IMR-90 (cell line): ENCODE measurements around the gene GNG2. TPM values are rescaled to one million over a fixed set of nuclear protein-coding genes. Genes with fewer than 3 reads are reported as not detected.

Experiments
- ATAC-seq: fragments of 200-7000 bp; cut with Tn5 transposase; 2 replicates; pipeline ENCODE4 v1.9.1; 2020; ENCODE audit warnings: low read depth, mild to moderate bottlenecking, moderate library complexity
- BruUV-seq: library from RNA; stranded (reverse); fragments of 400-500 nt; replicated peaks from 2 replicates; lab custom pipeline; 2021; lab: Mats Ljungman, UMichigan
- CTCF ChIA-PET: fragments of 300-600 bp; formaldehyde crosslinking; extraction: SDS; loops from one replicate; lab custom pipeline; 2021; ENCODE audit warnings: antibody characterized with exemption; lab: Yijun Ruan, JAX
- POLR2A ChIA-PET: fragments of 300-600 bp; sonication (Branson Sonifier 250); formaldehyde crosslinking; loops from one replicate; lab custom pipeline; 2022; ENCODE audit warnings: antibody characterized with exemption; ENCODE audit not compliant: unreplicated experiment; lab: Charles Lee
- DNase-seq: peaks from one replicate; pipeline ENCODE4 v3.0.0; 2013
- H2AFZ ChIP-seq: replicated peaks from 2 replicates; pipeline ENCODE3; 2013; ENCODE audit warnings: low read length, mild to moderate bottlenecking; ENCODE audit not compliant: poor library complexity
- H2AK5ac ChIP-seq: 2 replicates; pipeline ENCODE4 v1.6.1; 2013; ENCODE audit warnings: low read depth, low read length, inconsistent platforms
- H2AK9ac ChIP-seq: replicated peaks from 2 replicates; pipeline ENCODE3; 2013; ENCODE audit warnings: mild to moderate bottlenecking, low read depth, low read length, moderate library complexity; ENCODE audit not compliant: poor library complexity
- H2BK120ac ChIP-seq: 2 replicates; pipeline ENCODE4 v1.6.1; 2013; ENCODE audit warnings: low read depth, low read length, inconsistent platforms
- H2BK15ac ChIP-seq: 3 replicates; pipeline ENCODE4 v1.6.1; 2013; ENCODE audit warnings: low read depth, low read length, inconsistent platforms
- H2BK20ac ChIP-seq: 2 replicates; pipeline ENCODE4 v1.6.1; 2013; ENCODE audit warnings: low read depth, mild to moderate bottlenecking, inconsistent platforms, low read length, moderate library complexity
- H2BK5ac ChIP-seq: 2 replicates; pipeline ENCODE4 v1.6.1; 2013; ENCODE audit warnings: mild to moderate bottlenecking, low read depth, low read length, inconsistent platforms; ENCODE audit not compliant: poor library complexity, severe bottlenecking
- H3K14ac ChIP-seq: replicated peaks from 2 replicates; pipeline ENCODE4 v1.6.1; 2013; ENCODE audit warnings: low read depth, low read length, inconsistent platforms
- H3K18ac ChIP-seq: 2 replicates; pipeline ENCODE4 v1.6.1; 2013; ENCODE audit warnings: low read depth, low read length, control low read depth
- H3K23ac ChIP-seq: 2 replicates; pipeline ENCODE4 v1.6.1; 2013; ENCODE audit warnings: low read depth, low read length, inconsistent platforms
- H3K27ac ChIP-seq: 2 replicates; pipeline ENCODE4 v1.5.1; 2013; ENCODE audit warnings: mild to moderate bottlenecking, control low read depth, low read length; ENCODE audit not compliant: insufficient read depth
- H3K27me3 ChIP-seq: 2 replicates; pipeline ENCODE4 v1.6.1; 2013; ENCODE audit warnings: low read length; ENCODE audit not compliant: control insufficient read depth, insufficient read depth
- H3K36me3 ChIP-seq: 2 replicates; pipeline ENCODE4 v1.6.1; 2013; ENCODE audit warnings: low read length, mixed read lengths; ENCODE audit not compliant: control insufficient read depth, insufficient read depth
- H3K4ac ChIP-seq: 2 replicates; pipeline ENCODE4 v1.6.1; 2013; ENCODE audit warnings: low read depth, low read length, inconsistent platforms
- H3K4me1 ChIP-seq: 2 replicates; pipeline ENCODE4 v1.6.1; 2013; ENCODE audit warnings: low read length, mixed read lengths; ENCODE audit not compliant: control insufficient read depth, insufficient read depth
- H3K4me2 ChIP-seq: 2 replicates; pipeline ENCODE4 v1.6.1; 2013; ENCODE audit warnings: low read depth, mild to moderate bottlenecking, control low read depth, low read length, moderate library complexity
- H3K4me3 ChIP-seq: 2 replicates; pipeline ENCODE4 v1.5.1; 2013; ENCODE audit warnings: low read depth, mild to moderate bottlenecking, control low read depth, low read length, moderate library complexity; ENCODE audit not compliant: insufficient read depth
- H3K56ac ChIP-seq: 2 replicates; pipeline ENCODE4 v1.6.1; 2013; ENCODE audit warnings: low read length, inconsistent platforms; ENCODE audit not compliant: insufficient read depth; ENCODE audit errors: extremely low read depth
- H3K79me1 ChIP-seq, 2 experiments: 2 replicates each; pipeline ENCODE4 v1.6.1; 2013; ENCODE audit warnings: low read length in 2 of 2, inconsistent platforms in 1 of 2, low read depth in 1 of 2
- H3K9ac ChIP-seq: 2 replicates; pipeline ENCODE4 v1.6.1; 2013; ENCODE audit warnings: low read depth, low read length, control low read depth
- H3K9me1 ChIP-seq: 2 replicates; pipeline ENCODE4 v1.6.1; 2013; ENCODE audit warnings: low read length, inconsistent platforms; ENCODE audit not compliant: insufficient read depth
- H3K9me3 ChIP-seq: 2 replicates; pipeline ENCODE4 v1.6.1; 2013; ENCODE audit warnings: low read length; ENCODE audit not compliant: control insufficient read depth, insufficient read depth
- H4K20me1 ChIP-seq: 2 replicates; pipeline ENCODE4 v1.6.1; 2013; ENCODE audit warnings: low read length, inconsistent platforms; ENCODE audit not compliant: insufficient read depth
- H4K5ac ChIP-seq: 2 replicates; pipeline ENCODE4 v1.6.1; 2013; ENCODE audit warnings: mild to moderate bottlenecking, low read depth, low read length, control low read depth
- H4K8ac ChIP-seq, 2 experiments: 2 replicates each; pipeline ENCODE4 v1.6.1; 2013; ENCODE audit warnings: low read depth in 2 of 2, low read length in 2 of 2, control low read depth in 1 of 2, inconsistent platforms in 1 of 2
- H4K91ac ChIP-seq: 2 replicates; pipeline ENCODE4 v1.6.1; 2013; ENCODE audit warnings: low read depth, low read length, inconsistent platforms; ENCODE audit not compliant: insufficient read depth
- BHLHE40 ChIP-seq: fragments of 150-350 bp; IDR thresholded peaks from 2 replicates; pipeline ENCODE4 v1.6.1; 2016; ENCODE audit warnings: mild to moderate bottlenecking, low read depth, low read length
- NFE2L2 ChIP-seq: fragments of 150-350 bp; IDR thresholded peaks from 2 replicates; pipeline ENCODE4 v1.6.1; 2016; ENCODE audit warnings: low read depth, mild to moderate bottlenecking, low read length
- RAD21 ChIP-seq: IDR thresholded peaks from 2 replicates; pipeline ENCODE4 v1.6.1; 2012; ENCODE audit warnings: low read length, improper control_type of control experiment
- WGBS, 2 experiments: methylation state at CpG; one replicate each; pipeline versions ENCODE4 v1.1.5 to v1.1.7; 2013; ENCODE audit warnings: missing lambda C conversion rate in 2 of 2; ENCODE audit not compliant: insufficient read length in 1 of 2; ENCODE audit errors: extremely low coverage in 2 of 2; 5-methylcytosine and 5-hydroxymethylcytosine counted together
- dilution Hi-C: fragments of 300-500 bp; cut with HindIII; formaldehyde crosslinking; loops from one replicate; pipeline ENCODE4 v1.14.3; 2018; ENCODE audit warnings: low sequenced_read_pairs; ENCODE audit not compliant: unreplicated experiment
- in situ Hi-C: fragments of 300-500 bp; cut with MboI; formaldehyde crosslinking; loops from 3 replicates; pipeline ENCODE4 v1.14.3; 2019; ENCODE audit warnings: low sequenced_read_pairs, inconsistent platforms, mixed read lengths
- intact Hi-C: fragments of 100-400 bp; cut with micrococcal nuclease; formaldehyde crosslinking; loops from 2 replicates; pipeline ENCODE4 v1.10.0; 2022
- polyA plus RNA-seq, 3 experiments: library from polyadenylated mRNA; depleted of rRNA; stranded (reverse); fragments of >200 nt; gene quantifications; 2 replicates each; pipeline ENCODE4 v1.2.3, GENCODE V29; 2012; ENCODE audit warnings: low replicate concordance in 1 of 3
- total RNA-seq: library from RNA; depleted of rRNA; stranded (reverse); fragments of >200 nt; gene quantifications from 2 replicates; pipeline ENCODE4 v1.2.3, GENCODE V29; 2012

Gene GNG2
- total and polyA plus RNA-seq, 2 of the 4 experiments (the other 2 are of a cell fraction): 13.1 to 14.6 TPM

DNA sequence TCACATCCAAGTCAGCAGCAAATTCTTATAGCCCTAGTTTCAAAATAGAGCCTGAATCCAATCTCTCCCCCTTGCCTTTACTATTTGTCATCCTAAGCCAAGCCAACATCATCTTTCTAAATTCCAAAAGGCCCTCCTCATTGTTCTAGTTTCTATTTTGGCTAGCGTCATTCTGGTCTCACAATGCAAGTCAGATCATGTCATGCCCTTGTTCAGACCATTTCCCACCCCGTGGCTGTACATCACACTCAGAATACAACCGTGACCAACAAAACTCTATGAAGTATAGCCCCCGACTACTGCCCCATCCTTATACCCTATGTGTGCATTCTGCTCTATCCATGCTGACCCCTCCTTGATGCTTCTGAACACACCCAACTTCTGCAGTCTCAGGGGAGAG is 12.3 kb upstream of the GNG2 start:
- Histone ChIP-seq H2AK5ac (no peak overlapping the region), H3K4me2 (no peak overlapping the region), H3K4ac (no peak overlapping the region), H4K20me1 (no peaks in the 10 kb centered on the region), H3K9me1 (peaks cover 8% of the 10 kb centered on the region), H3K23ac (no peak overlapping the region), H3K27me3 (no peaks in the 10 kb centered on the region), H2AK9ac (no peak overlapping the region), H3K56ac (no peak overlapping the region), H3K9ac (no peak overlapping the region), H2BK20ac (no peak overlapping the region), H4K5ac (no peak overlapping the region), H2BK120ac (no peak overlapping the region), H2BK5ac (no peak overlapping the region), H3K4me1 (peaks cover 8% of the 10 kb centered on the region), H3K4me3 (no peak overlapping the region), H4K91ac (no peak overlapping the region), H3K14ac (no peak overlapping the region), H3K18ac (no peak overlapping the region), H3K27ac (no peak overlapping the region), H2AFZ (no peak overlapping the region), H4K8ac (no peak overlapping the region), H3K79me1 (no peaks in the 10 kb centered on the region), H3K36me3 (no peaks in the 10 kb centered on the region), H3K9me3 (no peaks in the 10 kb centered on the region), H2BK15ac (no peak overlapping the region)
- CTCF ChIA-PET: no interaction called here
- intact Hi-C loops: no loop called here
- DNase-seq (no peak), ATAC-seq (no peak)
- BruUV-seq: no TSS peak
- 90% methylated on average over 2 of the region's 4 CpGs; no CpG with 5 or more reads in 1 of the 2 experiments for WGBS, 2 experiments
- dilution Hi-C loops: no loop called here
- in situ Hi-C loops: no loop called here
- TF ChIP-seq BHLHE40 (no peak), RAD21 (no peak), NFE2L2 (no peak)
- POLR2A ChIA-PET: no interaction called here
